Measurements from ENCODE around the gene LRRC28.

DNA sequence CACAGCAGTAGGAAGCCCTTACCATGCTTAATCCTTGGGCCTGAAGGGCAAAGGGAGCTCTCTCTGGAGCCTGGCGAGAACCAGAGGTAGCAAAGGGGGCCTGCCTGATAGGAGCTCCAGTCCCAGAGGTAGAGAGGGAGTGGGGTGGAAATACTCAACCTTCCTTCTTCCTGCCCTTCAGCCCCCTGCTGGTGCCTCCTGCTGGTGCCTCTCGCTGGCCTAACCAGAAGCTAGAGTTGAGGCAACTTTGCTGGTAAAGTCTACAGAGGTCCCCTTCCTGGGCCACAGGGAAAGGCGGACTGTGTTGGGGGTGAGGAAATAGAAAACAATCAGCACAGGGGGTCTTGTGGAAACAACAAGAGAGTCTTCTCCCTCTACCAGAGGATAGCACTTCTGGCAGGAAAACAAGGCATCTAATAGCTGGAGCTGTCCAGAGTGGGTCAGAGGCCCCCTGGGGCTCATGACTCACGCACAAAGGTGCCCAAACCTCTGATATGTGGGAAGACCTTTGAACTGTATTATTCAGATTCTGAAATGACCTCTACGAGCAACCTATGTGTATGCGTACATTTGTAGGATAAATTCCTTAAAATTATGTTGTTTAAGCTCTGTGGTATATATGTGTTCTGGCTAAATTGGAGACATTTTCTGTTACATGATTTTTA lies 133.9 kb downstream of the LRRC28 start:
- TF ChIP-seq TAF1 (IDR thresholded peaks at IDR 0.05; ENCODE audit: borderline replicate concordance, low read depth, low read length) (no peak), POLR2A (IDR thresholded peaks at IDR 0.05; ENCODE audit: low read depth, low read length) (no peak)
